HEK293T (cell line): ENCODE data around the gene LAG3.

ENCODE experiments used
- CTCF ChIA-PET: fragments of 350-600 bp; formaldehyde crosslinking; extraction: SDS; loops from one replicate; lab custom pipeline; 2021; ENCODE audit warnings: antibody characterized with exemption, inconsistent platforms; lab: Yijun Ruan, JAX
- POLR2A ChIA-PET: fragments of 350-600 bp; formaldehyde crosslinking; extraction: SDS; loops from one replicate; lab custom pipeline; 2020; ENCODE audit warnings: antibody characterized with exemption, inconsistent platforms; lab: Yijun Ruan, JAX
- DNase-seq: peaks from one replicate; pipeline ENCODE4 v3.0.0; 2012; ENCODE audit warnings: mixed read lengths; ENCODE audit errors: extremely low spot score
- ARNT ChIP-seq: fragments of 450-650 bp; IDR thresholded peaks from 2 replicates; pipeline ENCODE4 v1.6.1; 2017; ENCODE audit warnings: mild to moderate bottlenecking
- BHLHE40 ChIP-seq: fragments of 450-650 bp; IDR thresholded peaks from 2 replicates; pipeline ENCODE4 v1.6.1; 2016; ENCODE audit warnings: mild to moderate bottlenecking, moderate library complexity, borderline replicate concordance
- CTBP1 ChIP-seq: fragments of 450-650 bp; IDR thresholded peaks from 2 replicates; pipeline ENCODE4 v1.6.1; 2016; ENCODE audit warnings: borderline replicate concordance
- ELF4 ChIP-seq: fragments of 450-650 bp; IDR thresholded peaks from 2 replicates; pipeline ENCODE4 v1.6.1; 2017; ENCODE audit warnings: antibody characterized with exemption
- FOXA1 ChIP-seq: fragments of 450-650 bp; IDR thresholded peaks from 2 replicates; pipeline ENCODE4 v1.6.1; 2016; ENCODE audit warnings: mild to moderate bottlenecking
- FOXK2 ChIP-seq: fragments of 450-650 bp; IDR thresholded peaks from 2 replicates; pipeline ENCODE4 v1.6.1; 2016; ENCODE audit warnings: mild to moderate bottlenecking
- FOXM1 ChIP-seq: fragments of 450-650 bp; IDR thresholded peaks from 2 replicates; pipeline ENCODE4 v1.6.1; 2017; ENCODE audit warnings: mild to moderate bottlenecking, borderline replicate concordance
- HDGF ChIP-seq: fragments of 450-650 bp; IDR thresholded peaks from 2 replicates; pipeline ENCODE4 v1.6.1; 2017; ENCODE audit warnings: antibody characterized with exemption, borderline replicate concordance
- L3MBTL2 ChIP-seq: fragments of 450-650 bp; conservative IDR thresholded peaks from 2 replicates; pipeline ENCODE4 v1.6.1; 2016; ENCODE audit warnings: mild to moderate bottlenecking
- LEF1 ChIP-seq: fragments of 450-650 bp; IDR thresholded peaks from 2 replicates; pipeline ENCODE4 v1.6.1; 2017; ENCODE audit warnings: mild to moderate bottlenecking, borderline replicate concordance
- NFRKB ChIP-seq: fragments of 450-650 bp; IDR thresholded peaks from 2 replicates; pipeline ENCODE4 v1.6.1; 2016; ENCODE audit warnings: mild to moderate bottlenecking, moderate library complexity
- SP1 ChIP-seq: fragments of 450-650 bp; IDR thresholded peaks from 2 replicates; pipeline ENCODE4 v1.6.1; 2017
- SUZ12 ChIP-seq: fragments of 450-650 bp; IDR thresholded peaks from 2 replicates; pipeline ENCODE4 v1.6.1; 2016; ENCODE audit warnings: mild to moderate bottlenecking
- TARDBP ChIP-seq: fragments of 450-650 bp; IDR thresholded peaks from 2 replicates; pipeline ENCODE4 v1.6.1; 2016
- ZNF384 ChIP-seq: fragments of 450-650 bp; IDR thresholded peaks from 2 replicates; pipeline ENCODE4 v1.6.1; 2016
- TF ChIP-seq, protein P1 (sequence below): fragments of 450-650 bp; IDR thresholded peaks from 2 replicates; pipeline ENCODE4 v1.6.1; 2016

LAG3 gene

DNA sequence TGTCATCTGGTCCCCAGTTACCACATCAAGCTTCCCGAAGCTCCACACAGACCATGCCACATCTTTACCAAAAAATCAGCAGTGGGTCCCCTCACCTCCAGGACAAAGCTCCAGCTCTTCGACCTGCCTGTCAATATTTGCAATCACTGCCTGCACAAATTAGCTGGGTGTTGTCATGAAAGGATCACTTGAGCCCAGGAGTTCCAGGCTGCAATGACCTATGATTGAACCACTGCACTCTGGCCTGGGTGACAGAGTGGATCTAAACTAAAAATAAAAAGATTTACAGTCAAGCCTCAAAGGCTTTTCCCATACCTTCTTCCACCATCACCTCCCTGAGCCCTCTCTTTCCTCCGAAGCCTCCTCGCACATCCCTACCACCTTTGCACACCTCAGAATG, 24.3 kb downstream of the LAG3 start:
- TF ChIP-seq, protein P1, sequence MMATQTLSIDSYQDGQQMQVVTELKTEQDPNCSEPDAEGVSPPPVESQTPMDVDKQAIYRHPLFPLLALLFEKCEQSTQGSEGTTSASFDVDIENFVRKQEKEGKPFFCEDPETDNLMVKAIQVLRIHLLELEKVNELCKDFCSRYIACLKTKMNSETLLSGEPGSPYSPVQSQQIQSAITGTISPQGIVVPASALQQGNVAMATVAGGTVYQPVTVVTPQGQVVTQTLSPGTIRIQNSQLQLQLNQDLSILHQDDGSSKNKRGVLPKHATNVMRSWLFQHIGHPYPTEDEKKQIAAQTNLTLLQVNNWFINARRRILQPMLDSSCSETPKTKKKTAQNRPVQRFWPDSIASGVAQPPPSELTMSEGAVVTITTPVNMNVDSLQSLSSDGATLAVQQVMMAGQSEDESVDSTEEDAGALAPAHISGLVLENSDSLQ, result no peak
- TF ChIP-seq ELF4, result no peak
- TF ChIP-seq L3MBTL2, result no peak
- TF ChIP-seq SUZ12, result no peak
- TF ChIP-seq BHLHE40, result no peak
- no peak for TF ChIP-seq FOXK2
- TF ChIP-seq CTBP1, result no peak
- TF ChIP-seq ARNT, result no peak
- TF ChIP-seq NFRKB, result no peak
- TF ChIP-seq SP1, result no peak
- TF ChIP-seq HDGF, result no peak
- no peak for TF ChIP-seq FOXM1
- no peak for TF ChIP-seq FOXA1
- no peak for TF ChIP-seq ZNF384
- no peak for TF ChIP-seq TARDBP
- TF ChIP-seq LEF1, result no peak
- POLR2A ChIA-PET, result interaction anchor here (1.1 to 2.0 kb wide), 3 partner anchors 30 to 44 kb away, joined by 3 to 10 read pairs (median 3); partner anchors contain the start of genes MLF2 and P3H3
- no peak for DNase-seq
- CTCF ChIA-PET, result interaction anchor here (0.6 to 1.4 kb wide), 2 partner anchors 13 to 18 kb away, joined by 4 to 8 read pairs; no protein-coding TSS in a partner anchor

- DNase-seq, result no peak
- ChIA-PET POLR2A (no interaction called here), CTCF (no interaction called here)
- no peak for TF ChIP-seq L3MBTL2
- no peak for TF ChIP-seq SUZ12
- TF ChIP-seq, protein P1, result peak; percentile 74
Observed at GRCh38 chr12:6799147-6799546, 26.8 kb downstream of the LAG3 start.

- CTCF ChIA-PET, result interaction anchor here (0.6 to 0.7 kb wide), 2 partner anchors 65 to 92 kb away, joined by 3 to 4 read pairs; no protein-coding TSS in a partner anchor
- no peak for DNase-seq
- POLR2A ChIA-PET, result no interaction called here
- TF ChIP-seq LEF1, result no peak
- TF ChIP-seq SP1, result no peak
- no peak for TF ChIP-seq FOXK2
- no peak for TF ChIP-seq FOXM1
- TF ChIP-seq ELF4, result no peak
- no peak for TF ChIP-seq HDGF
- no peak for TF ChIP-seq BHLHE40
- TF ChIP-seq, protein P1, result no peak
- TF ChIP-seq SUZ12, result no peak
- TF ChIP-seq TARDBP, result no peak
- no peak for TF ChIP-seq CTBP1
- TF ChIP-seq FOXA1, result no peak
- no peak for TF ChIP-seq L3MBTL2
Observed at GRCh38 chr12:6807170-6807569, 34.9 kb downstream of the LAG3 start.

- no peak for DNase-seq
- ChIA-PET CTCF (interaction anchor here (0.6 kb wide), 1 partner anchor 55 kb away, joined by 3 read pairs; no protein-coding TSS in a partner anchor), POLR2A (interaction anchor here (1.4 kb wide), 1 partner anchor 20 kb away, joined by 4 read pairs; no protein-coding TSS in a partner anchor)
- TF ChIP-seq SUZ12 (no peak), TARDBP (no peak), ARNT (no peak), CTBP1 (no peak), L3MBTL2 (no peak), BHLHE40 (no peak), FOXM1 (no peak), ZNF384 (no peak), FOXK2 (no peak), LEF1 (no peak), ELF4 (no peak), SP1 (no peak), NFRKB (no peak), FOXA1 (no peak), HDGF (no peak)
- TF ChIP-seq, protein P1, result no peak
Observed at GRCh38 chr12:6809056-6809455, 36.7 kb downstream of the LAG3 start.

DNA sequence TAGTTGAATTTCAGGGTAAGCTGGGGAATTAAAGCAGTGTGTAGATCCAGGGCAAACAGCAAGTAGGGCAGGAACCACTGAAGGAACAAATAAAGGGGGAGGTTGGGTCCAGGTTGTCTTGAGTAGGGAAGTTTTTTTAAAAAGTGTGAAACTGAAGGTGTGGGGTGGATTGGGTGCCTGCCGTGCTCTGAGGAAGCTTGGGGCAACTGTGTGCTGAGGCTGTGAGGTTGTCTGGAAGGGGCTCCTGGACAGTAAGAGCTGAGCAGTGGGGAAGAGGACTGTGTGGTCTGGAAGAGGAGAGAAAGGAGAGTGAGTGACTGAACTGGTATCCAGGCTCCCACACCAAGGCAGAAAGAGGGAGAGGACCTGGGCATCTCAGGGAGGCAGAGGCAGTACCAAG, 38.4 kb downstream of the LAG3 start:
- DNase-seq, result no peak
- TF ChIP-seq FOXA1 (no peak), HDGF (no peak), ZNF384 (no peak), TARDBP (no peak), SUZ12 (no peak), FOXK2 (no peak), NFRKB (no peak), SP1 (no peak), ELF4 (no peak), CTBP1 (no peak), ARNT (no peak), BHLHE40 (no peak), FOXM1 (no peak), LEF1 (no peak), L3MBTL2 (no peak)
- TF ChIP-seq, protein P1, result no peak
- ChIA-PET CTCF (no interaction called here), POLR2A (interaction anchor here (0.9 to 1.5 kb wide), 3 partner anchors 10 to 133 kb away, joined by 3 read pairs; partner anchors contain the start of genes C12orf57 and RNU7-1)
